WTC11 (cell line): ENCODE measurements around the gene CACNA2D1.

Experiments used
- ETV6 ChIP-seq: sonication (generic); formaldehyde crosslinking; IDR thresholded peaks from 2 replicates; pipeline ENCODE4 v1.8.1; 2022; ENCODE audit warnings: mild to moderate bottlenecking, missing genetic modification reagents
- FOXP1 ChIP-seq: sonication (generic); formaldehyde crosslinking; IDR thresholded peaks from 2 replicates; pipeline ENCODE4 v1.8.0; 2022; ENCODE audit warnings: missing genetic modification reagents, mild to moderate bottlenecking, moderate library complexity, borderline replicate concordance
- MYBL2 ChIP-seq: sonication (generic); formaldehyde crosslinking; IDR thresholded peaks from 2 replicates; pipeline ENCODE4 v1.8.1; 2023; ENCODE audit warnings: mild to moderate bottlenecking, moderate library complexity, missing genetic modification reagents
- TF ChIP-seq, protein P1 (sequence below): fragments of 200-600 bp; IDR thresholded peaks from 2 replicates; pipeline ENCODE4 v1.8.0; 2022; ENCODE audit warnings: antibody characterized with exemption
- TF ChIP-seq, protein P2 (sequence below): fragments of 250-450 bp; sonication (Bioruptor Pico); IDR thresholded peaks from 2 replicates; pipeline ENCODE4 v2.1.2; 2022; ENCODE audit warnings: mild to moderate bottlenecking, moderate library complexity
- TF ChIP-seq, protein P3 (sequence below): sonication (generic); formaldehyde crosslinking; IDR thresholded peaks from 2 replicates; pipeline ENCODE4 v1.8.0; 2022; ENCODE audit warnings: mild to moderate bottlenecking, missing genetic modification reagents

DNA sequence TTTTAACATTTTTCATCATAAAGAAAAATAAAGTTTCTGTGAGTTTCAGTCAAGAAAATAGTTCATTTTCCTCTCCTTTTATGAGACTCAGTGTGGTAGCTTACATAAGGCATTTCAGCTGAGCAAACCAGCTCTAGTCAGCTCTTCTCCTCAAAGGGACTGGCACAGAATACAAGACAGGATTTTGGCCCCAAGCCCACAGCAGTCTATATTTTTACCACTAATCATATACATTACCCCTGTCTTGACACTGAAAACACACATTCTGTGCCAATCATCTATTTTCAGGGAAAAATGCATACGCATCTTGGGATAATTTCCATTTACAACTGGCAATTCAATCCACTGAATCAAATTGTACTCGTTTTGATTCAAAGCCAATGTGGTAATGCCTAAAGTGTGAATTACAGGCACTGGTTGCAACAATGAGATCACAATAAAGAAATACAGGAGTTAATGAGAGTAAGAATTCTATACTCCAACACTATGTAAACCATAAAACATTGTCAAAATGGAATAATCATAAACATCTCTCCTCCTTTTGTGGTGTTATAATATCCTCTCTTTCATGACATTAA, 186.4 kb downstream of the CACNA2D1 start:
- TF ChIP-seq, protein P1, sequence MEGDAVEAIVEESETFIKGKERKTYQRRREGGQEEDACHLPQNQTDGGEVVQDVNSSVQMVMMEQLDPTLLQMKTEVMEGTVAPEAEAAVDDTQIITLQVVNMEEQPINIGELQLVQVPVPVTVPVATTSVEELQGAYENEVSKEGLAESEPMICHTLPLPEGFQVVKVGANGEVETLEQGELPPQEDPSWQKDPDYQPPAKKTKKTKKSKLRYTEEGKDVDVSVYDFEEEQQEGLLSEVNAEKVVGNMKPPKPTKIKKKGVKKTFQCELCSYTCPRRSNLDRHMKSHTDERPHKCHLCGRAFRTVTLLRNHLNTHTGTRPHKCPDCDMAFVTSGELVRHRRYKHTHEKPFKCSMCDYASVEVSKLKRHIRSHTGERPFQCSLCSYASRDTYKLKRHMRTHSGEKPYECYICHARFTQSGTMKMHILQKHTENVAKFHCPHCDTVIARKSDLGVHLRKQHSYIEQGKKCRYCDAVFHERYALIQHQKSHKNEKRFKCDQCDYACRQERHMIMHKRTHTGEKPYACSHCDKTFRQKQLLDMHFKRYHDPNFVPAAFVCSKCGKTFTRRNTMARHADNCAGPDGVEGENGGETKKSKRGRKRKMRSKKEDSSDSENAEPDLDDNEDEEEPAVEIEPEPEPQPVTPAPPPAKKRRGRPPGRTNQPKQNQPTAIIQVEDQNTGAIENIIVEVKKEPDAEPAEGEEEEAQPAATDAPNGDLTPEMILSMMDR = no peak
- TF ChIP-seq, protein P2, sequence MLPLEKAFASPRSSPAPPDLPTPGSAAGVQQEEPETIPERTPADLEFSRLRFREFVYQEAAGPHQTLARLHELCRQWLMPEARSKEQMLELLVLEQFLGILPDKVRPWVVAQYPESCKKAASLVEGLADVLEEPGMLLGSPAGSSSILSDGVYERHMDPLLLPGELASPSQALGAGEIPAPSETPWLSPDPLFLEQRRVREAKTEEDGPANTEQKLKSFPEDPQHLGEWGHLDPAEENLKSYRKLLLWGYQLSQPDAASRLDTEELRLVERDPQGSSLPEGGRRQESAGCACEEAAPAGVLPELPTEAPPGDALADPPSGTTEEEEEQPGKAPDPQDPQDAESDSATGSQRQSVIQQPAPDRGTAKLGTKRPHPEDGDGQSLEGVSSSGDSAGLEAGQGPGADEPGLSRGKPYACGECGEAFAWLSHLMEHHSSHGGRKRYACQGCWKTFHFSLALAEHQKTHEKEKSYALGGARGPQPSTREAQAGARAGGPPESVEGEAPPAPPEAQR (CRISPR knock-in tag) = no peak
- TF ChIP-seq FOXP1 (CRISPR knock-in tag) = no peak
- TF ChIP-seq, protein P3, sequence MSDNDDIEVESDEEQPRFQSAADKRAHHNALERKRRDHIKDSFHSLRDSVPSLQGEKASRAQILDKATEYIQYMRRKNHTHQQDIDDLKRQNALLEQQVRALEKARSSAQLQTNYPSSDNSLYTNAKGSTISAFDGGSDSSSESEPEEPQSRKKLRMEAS (CRISPR knock-in tag) = no peak
- TF ChIP-seq ETV6 (CRISPR knock-in tag) = no peak
- TF ChIP-seq MYBL2 (CRISPR knock-in tag) = no peak
